Measurements from ENCODE around the gene NTRK2.
A peak's percentile ranks its signal among the peaks of the same experiment; 100 is the strongest.

The NTRK2 gene

DNA sequence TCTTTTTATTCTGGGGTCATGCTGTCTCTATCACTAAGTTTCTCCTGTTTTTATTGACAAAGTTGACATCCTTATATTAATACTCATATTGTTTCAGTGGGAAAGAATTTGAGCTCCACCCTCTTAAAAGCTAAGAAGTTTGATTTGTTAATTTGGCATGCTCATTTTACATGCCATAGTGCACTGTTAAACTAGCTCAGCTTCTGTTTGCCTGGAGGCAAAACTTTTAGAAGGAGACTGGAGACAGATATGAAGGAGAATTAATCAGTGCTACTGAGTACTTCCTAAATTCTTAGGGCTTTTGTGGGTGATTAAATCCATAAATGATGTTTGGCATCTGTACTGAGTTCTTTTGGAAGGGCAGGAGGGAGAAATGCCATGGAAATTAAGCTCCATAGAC lies 138.9 kb downstream of the NTRK2 start:
- Histone ChIP-seq H3K4me3 (ENCODE audit: insufficient read depth, low read depth, low read length) (no peak overlapping the region), H3K27me3 (ENCODE audit: control insufficient read depth, insufficient read depth, low read length, poor library complexity, severe bottlenecking) (no peaks in the 10 kb centered on the region), H3K36me3 (ENCODE audit: control insufficient read depth, insufficient read depth, low read length) (no peaks in the 10 kb centered on the region), H3K4me1 (ENCODE audit: control insufficient read depth, insufficient read depth, low read length) (peaks cover 32% of the 10 kb centered on the region), H3K9me3 (ENCODE audit: control insufficient read depth, low read length) (no peaks in the 10 kb centered on the region), H3K27ac (ENCODE audit: insufficient read depth, low read depth, low read length, poor library complexity, severe bottlenecking) (no peak overlapping the region)

- H3K4me3 ChIP-seq (ENCODE audit: insufficient read depth, low read depth, low read length): no peak overlapping the region
- H3K27me3 ChIP-seq (ENCODE audit: control insufficient read depth, insufficient read depth, low read length, poor library complexity, severe bottlenecking): no peaks in the 10 kb centered on the region
- H3K9me3 ChIP-seq (ENCODE audit: control insufficient read depth, low read length): no peaks in the 10 kb centered on the region
- H3K4me1 ChIP-seq (ENCODE audit: control insufficient read depth, insufficient read depth, low read length): peaks cover 39% of the 10 kb centered on the region
- WGBS, 2 experiments: 9 to 12% methylated on average over 4 of the region's 4 CpGs
- H3K36me3 ChIP-seq (ENCODE audit: control insufficient read depth, insufficient read depth, low read length): no peaks in the 10 kb centered on the region
- peak overlapping the region; percentile 6 for H3K27ac ChIP-seq (ENCODE audit: insufficient read depth, low read depth, low read length, poor library complexity, severe bottlenecking)
These were observed 141.7 kb downstream of the NTRK2 start for GRCh38 chr9:84811072-84811750.

GRCh38 chr9:84811751-84812074 lies 142.2 kb downstream of the NTRK2 start:
- H3K27me3 ChIP-seq (ENCODE audit: control insufficient read depth, insufficient read depth, low read length, poor library complexity, severe bottlenecking): no peaks in the 10 kb centered on the region
- H3K4me1 ChIP-seq (ENCODE audit: control insufficient read depth, insufficient read depth, low read length): peaks cover 39% of the 10 kb centered on the region
- H3K36me3 ChIP-seq (ENCODE audit: control insufficient read depth, insufficient read depth, low read length): no peaks in the 10 kb centered on the region
- whole genome bisulfite sequencing, 2 experiments: 71 to 92% methylated on average over 1 of the region's 1 CpG
- H3K27ac ChIP-seq (ENCODE audit: insufficient read depth, low read depth, low read length, poor library complexity, severe bottlenecking): peak overlapping the region; percentile 6
- H3K4me3 ChIP-seq (ENCODE audit: insufficient read depth, low read depth, low read length): no peak overlapping the region
- no peaks in the 10 kb centered on the region for H3K9me3 ChIP-seq (ENCODE audit: control insufficient read depth, low read length)

DNA sequence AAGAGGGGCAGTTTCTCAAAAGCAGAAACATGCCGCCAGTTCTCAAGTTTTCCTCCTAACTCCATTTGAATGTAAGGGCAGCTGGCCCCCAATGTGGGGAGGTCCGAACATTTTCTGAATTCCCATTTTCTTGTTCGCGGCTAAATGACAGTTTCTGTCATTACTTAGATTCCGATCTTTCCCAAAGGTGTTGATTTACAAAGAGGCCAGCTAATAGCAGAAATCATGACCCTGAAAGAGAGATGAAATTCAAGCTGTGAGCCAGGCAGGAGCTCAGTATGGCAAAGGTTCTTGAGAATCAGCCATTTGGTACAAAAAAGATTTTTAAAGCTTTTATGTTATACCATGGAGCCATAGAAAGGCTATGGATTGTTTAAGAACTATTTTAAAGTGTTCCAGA lies 142.8 kb downstream of the NTRK2 start:
- no peaks in the 10 kb centered on the region for H3K27me3 ChIP-seq (ENCODE audit: control insufficient read depth, insufficient read depth, low read length, poor library complexity, severe bottlenecking)
- H3K36me3 ChIP-seq (ENCODE audit: control insufficient read depth, insufficient read depth, low read length): no peaks in the 10 kb centered on the region
- H3K9me3 ChIP-seq (ENCODE audit: control insufficient read depth, low read length): no peaks in the 10 kb centered on the region
- H3K4me1 ChIP-seq (ENCODE audit: control insufficient read depth, insufficient read depth, low read length): peaks cover 39% of the 10 kb centered on the region
- 64 to 68% methylated on average over 5 of the region's 5 CpGs for WGBS, 2 experiments
- H3K27ac ChIP-seq (ENCODE audit: insufficient read depth, low read depth, low read length, poor library complexity, severe bottlenecking): no peak overlapping the region
- no peak overlapping the region for H3K4me3 ChIP-seq (ENCODE audit: insufficient read depth, low read depth, low read length)

- Histone ChIP-seq H3K36me3 (ENCODE audit: control insufficient read depth, insufficient read depth, low read length) (no peaks in the 10 kb centered on the region), H3K27ac (ENCODE audit: insufficient read depth, low read depth, low read length, poor library complexity, severe bottlenecking) (peak overlapping the region; percentile 62), H3K4me3 (ENCODE audit: insufficient read depth, low read depth, low read length) (no peak overlapping the region), H3K27me3 (ENCODE audit: control insufficient read depth, insufficient read depth, low read length, poor library complexity, severe bottlenecking) (no peaks in the 10 kb centered on the region), H3K4me1 (ENCODE audit: control insufficient read depth, insufficient read depth, low read length) (peaks cover 39% of the 10 kb centered on the region), H3K9me3 (ENCODE audit: control insufficient read depth, low read length) (no peaks in the 10 kb centered on the region)
- 84 to 93% methylated on average over 3 of the region's 3 CpGs for WGBS, 2 experiments
These were observed 143.3 kb downstream of the NTRK2 start for GRCh38 chr9:84812847-84813246.

DNA sequence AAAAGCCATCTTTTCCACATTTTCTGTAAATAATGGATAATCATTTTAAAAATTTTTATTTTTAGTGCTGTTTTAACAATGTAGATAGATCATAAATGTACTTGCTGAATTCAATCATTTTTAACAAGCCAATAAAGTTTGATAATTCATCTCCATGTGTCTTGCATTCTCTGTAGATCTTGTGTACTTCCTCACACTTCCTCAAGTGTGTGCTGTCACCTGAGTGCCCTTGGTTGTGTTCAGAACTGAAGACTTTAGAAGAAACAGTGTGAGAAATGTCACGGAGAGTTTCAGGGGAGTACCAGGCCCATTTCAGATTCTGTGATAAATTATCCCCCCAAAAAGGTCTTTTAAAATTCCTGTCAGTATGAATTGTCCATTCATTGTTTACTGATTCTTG lies 146.0 kb downstream of the NTRK2 start:
- no peak overlapping the region for H3K27ac ChIP-seq (ENCODE audit: insufficient read depth, low read depth, low read length, poor library complexity, severe bottlenecking)
- H3K4me3 ChIP-seq (ENCODE audit: insufficient read depth, low read depth, low read length): no peak overlapping the region
- H3K9me3 ChIP-seq (ENCODE audit: control insufficient read depth, low read length): no peaks in the 10 kb centered on the region
- no peaks in the 10 kb centered on the region for H3K27me3 ChIP-seq (ENCODE audit: control insufficient read depth, insufficient read depth, low read length, poor library complexity, severe bottlenecking)
- H3K4me1 ChIP-seq (ENCODE audit: control insufficient read depth, insufficient read depth, low read length): peaks cover 44% of the 10 kb centered on the region
- no peaks in the 10 kb centered on the region for H3K36me3 ChIP-seq (ENCODE audit: control insufficient read depth, insufficient read depth, low read length)
- 86 to 92% methylated on average over 1 of the region's 1 CpG for WGBS, 2 experiments

GRCh38 chr9:84817038-84817437 lies 147.5 kb downstream of the NTRK2 start:
- 96 to 97% methylated on average over 6 of the region's 6 CpGs for whole genome bisulfite sequencing, 2 experiments
- Histone ChIP-seq H3K27me3 (ENCODE audit: control insufficient read depth, insufficient read depth, low read length, poor library complexity, severe bottlenecking) (no peaks in the 10 kb centered on the region), H3K4me1 (ENCODE audit: control insufficient read depth, insufficient read depth, low read length) (peaks cover 31% of the 10 kb centered on the region), H3K36me3 (ENCODE audit: control insufficient read depth, insufficient read depth, low read length) (no peaks in the 10 kb centered on the region), H3K9me3 (ENCODE audit: control insufficient read depth, low read length) (no peaks in the 10 kb centered on the region), H3K27ac (ENCODE audit: insufficient read depth, low read depth, low read length, poor library complexity, severe bottlenecking) (no peak overlapping the region), H3K4me3 (ENCODE audit: insufficient read depth, low read depth, low read length) (no peak overlapping the region)

- WGBS, 2 experiments: 79 to 84% methylated on average over 8 of the region's 9 CpGs
- Histone ChIP-seq H3K27me3 (ENCODE audit: control insufficient read depth, insufficient read depth, low read length, poor library complexity, severe bottlenecking) (no peaks in the 10 kb centered on the region), H3K4me1 (ENCODE audit: control insufficient read depth, insufficient read depth, low read length) (peaks cover 16% of the 10 kb centered on the region), H3K27ac (ENCODE audit: insufficient read depth, low read depth, low read length, poor library complexity, severe bottlenecking) (no peak overlapping the region), H3K36me3 (ENCODE audit: control insufficient read depth, insufficient read depth, low read length) (no peaks in the 10 kb centered on the region), H3K4me3 (ENCODE audit: insufficient read depth, low read depth, low read length) (no peak overlapping the region), H3K9me3 (ENCODE audit: control insufficient read depth, low read length) (no peaks in the 10 kb centered on the region)
These were observed 149.3 kb downstream of the NTRK2 start for GRCh38 chr9:84818791-84819190.

GRCh38 chr9:84819491-84819991 lies 150.0 kb downstream of the NTRK2 start:
- Histone ChIP-seq H3K27me3 (ENCODE audit: control insufficient read depth, insufficient read depth, low read length, poor library complexity, severe bottlenecking) (no peaks in the 10 kb centered on the region), H3K9me3 (ENCODE audit: control insufficient read depth, low read length) (no peaks in the 10 kb centered on the region), H3K27ac (ENCODE audit: insufficient read depth, low read depth, low read length, poor library complexity, severe bottlenecking) (no peak overlapping the region), H3K4me3 (ENCODE audit: insufficient read depth, low read depth, low read length) (no peak overlapping the region), H3K4me1 (ENCODE audit: control insufficient read depth, insufficient read depth, low read length) (peaks cover 13% of the 10 kb centered on the region), H3K36me3 (ENCODE audit: control insufficient read depth, insufficient read depth, low read length) (no peaks in the 10 kb centered on the region)
- 28 to 40% methylated on average over 6 to 8 of the region's 8 CpGs for WGBS, 2 experiments

DNA sequence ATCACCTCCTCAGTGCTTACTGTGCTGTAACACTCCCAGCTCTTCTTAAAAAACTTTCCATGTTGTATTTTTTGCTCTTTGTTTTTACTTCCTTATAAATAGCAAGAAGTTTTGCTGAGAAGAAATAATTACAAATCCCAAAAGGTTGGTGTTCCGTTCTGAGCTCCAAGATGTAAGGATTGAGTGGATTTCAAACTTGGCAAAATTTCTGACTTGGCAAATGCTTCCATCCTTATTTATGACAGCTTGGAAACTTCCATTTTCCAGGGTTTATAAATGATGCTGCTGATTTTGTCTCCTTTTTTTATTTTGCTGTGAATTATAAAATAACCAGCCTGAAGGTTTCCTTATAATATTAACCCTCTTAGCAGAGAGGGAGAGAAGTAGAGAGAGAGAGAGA lies 151.9 kb downstream of the NTRK2 start:
- peaks cover 13% of the 10 kb centered on the region for H3K4me1 ChIP-seq (ENCODE audit: control insufficient read depth, insufficient read depth, low read length)
- no peaks in the 10 kb centered on the region for H3K36me3 ChIP-seq (ENCODE audit: control insufficient read depth, insufficient read depth, low read length)
- H3K4me3 ChIP-seq (ENCODE audit: insufficient read depth, low read depth, low read length): no peak overlapping the region
- 83 to 93% methylated on average over 1 of the region's 1 CpG for WGBS, 2 experiments
- no peaks in the 10 kb centered on the region for H3K27me3 ChIP-seq (ENCODE audit: control insufficient read depth, insufficient read depth, low read length, poor library complexity, severe bottlenecking)
- no peaks in the 10 kb centered on the region for H3K9me3 ChIP-seq (ENCODE audit: control insufficient read depth, low read length)
- no peak overlapping the region for H3K27ac ChIP-seq (ENCODE audit: insufficient read depth, low read depth, low read length, poor library complexity, severe bottlenecking)

Measured in ectodermal cell (in vitro differentiated cells).